Smooth muscle cell (in vitro differentiated cells): ENCODE data around the gene NKX2-2. TPM values are rescaled to one million over a fixed set of nuclear protein-coding genes. Genes with fewer than 3 reads are reported as not detected.

Experiments used
- DNase-seq: peaks from one replicate; lab custom pipeline; 2025; ENCODE audit not compliant: unreplicated experiment; lab: John Stamatoyannopoulos, UW
- H2AFZ ChIP-seq: fragments of 200-600 bp; sonication (generic); 2 replicates; pipeline ENCODE4 v1.6.0; 2016; ENCODE audit warnings: antibody characterized with exemption, low read depth, mild to moderate bottlenecking
- H3F3A ChIP-seq: fragments of 200-600 bp; sonication (generic); 2 replicates; pipeline ENCODE4 v1.6.0; 2017; ENCODE audit warnings: antibody characterized with exemption, low read depth
- H3K27ac ChIP-seq: fragments of 200-600 bp; sonication (generic); 2 replicates; pipeline ENCODE4 v1.5.1; 2016; ENCODE audit warnings: low read depth, mild to moderate bottlenecking
- H3K27me3 ChIP-seq: fragments of 200-600 bp; sonication (generic); 2 replicates; pipeline ENCODE4 v1.6.1; 2016; ENCODE audit warnings: low read depth, mild to moderate bottlenecking
- H3K36me3 ChIP-seq: fragments of 200-600 bp; sonication (generic); 2 replicates; pipeline ENCODE4 v1.5.1; 2016; ENCODE audit warnings: low read depth
- H3K4me1 ChIP-seq: fragments of 200-600 bp; sonication (generic); 2 replicates; pipeline ENCODE4 v1.5.1; 2016; ENCODE audit warnings: low read depth
- H3K4me2 ChIP-seq: fragments of 200-600 bp; sonication (generic); 2 replicates; pipeline ENCODE4 v1.6.0; 2016; ENCODE audit warnings: mild to moderate bottlenecking
- H3K4me3 ChIP-seq: fragments of 200-600 bp; sonication (generic); 2 replicates; pipeline ENCODE4 v1.5.1; 2016; ENCODE audit warnings: mild to moderate bottlenecking
- H3K79me2 ChIP-seq: fragments of 200-600 bp; sonication (generic); 2 replicates; pipeline ENCODE4 v1.6.0; 2016; ENCODE audit warnings: low read depth, mild to moderate bottlenecking
- H3K9ac ChIP-seq: fragments of 200-600 bp; sonication (generic); 2 replicates; pipeline ENCODE4 v1.6.0; 2016; ENCODE audit warnings: low read depth
- H3K9me3 ChIP-seq: fragments of 200-600 bp; sonication (generic); replicated peaks from 2 replicates; pipeline ENCODE4 v1.5.1; 2016; ENCODE audit warnings: low read depth
- H4K20me1 ChIP-seq: fragments of 200-600 bp; sonication (generic); 2 replicates; pipeline ENCODE4 v1.6.0; 2016; ENCODE audit warnings: low read depth
- CTCF ChIP-seq: fragments of 200-600 bp; sonication (generic); IDR thresholded peaks from 2 replicates; pipeline ENCODE4 v1.5.1; 2017; ENCODE audit warnings: borderline replicate concordance, mild to moderate bottlenecking, antibody characterized with exemption; ENCODE audit not compliant: insufficient read depth, poor library complexity, severe bottlenecking
- WGBS: methylation state at CpG from one replicate; pipeline ENCODE4 v1.1.7; 2016; ENCODE audit warnings: low lambda C conversion rate; 5-methylcytosine and 5-hydroxymethylcytosine counted together
- polyA plus RNA-seq: library from polyadenylated mRNA; unstranded; fragments of >200 nt; fragmentation: Nextera tagmentation; extraction: Ambion mirVana; gene quantifications from 2 replicates; pipeline ENCODE4 v1.2.1, GENCODE V29; 2016
- total RNA-seq: library from RNA; depleted of rRNA; stranded (reverse); fragments of >200 nt; gene quantifications from 2 replicates; pipeline ENCODE4 v1.2.3, GENCODE V29; 2014

The NKX2-2 gene
- total and polyA plus RNA-seq, 2 experiments from 2014 or later: not detected

- Histone ChIP-seq H3K4me3 (no peak overlapping the region), H2AFZ (no peak overlapping the region), H3F3A (no peaks in the 10 kb centered on the region), H3K4me2 (peak overlapping the region; percentile 76), H3K36me3 (no peaks in the 10 kb centered on the region), H3K4me1 (peaks cover 5% of the 10 kb centered on the region), H3K79me2 (no peaks in the 10 kb centered on the region), H3K9me3 (no peaks in the 10 kb centered on the region), H3K9ac (no peak overlapping the region), H3K27ac (no peak overlapping the region), H4K20me1 (no peaks in the 10 kb centered on the region), H3K27me3 (peaks cover 100% of the 10 kb centered on the region)
- TF ChIP-seq CTCF: no peak
- 1% methylated on average over 77 of the region's 104 CpGs for WGBS
- DNase-seq: no peak
Observed at GRCh38 chr20:21521596-21522480, 8.0 kb upstream of the NKX2-2 start.

- H3F3A ChIP-seq: no peaks in the 10 kb centered on the region
- no peak for TF ChIP-seq CTCF
- H3K79me2 ChIP-seq: no peaks in the 10 kb centered on the region
- no peak overlapping the region for H3K9ac ChIP-seq
- no peak overlapping the region for H2AFZ ChIP-seq
- no peak overlapping the region for H3K4me2 ChIP-seq
- no peaks in the 10 kb centered on the region for H4K20me1 ChIP-seq
- no peak for DNase-seq
- H3K36me3 ChIP-seq: no peaks in the 10 kb centered on the region
- peaks cover 100% of the 10 kb centered on the region for H3K27me3 ChIP-seq
- WGBS: 3% methylated on average over 52 of the region's 53 CpGs
- no peaks in the 10 kb centered on the region for H3K9me3 ChIP-seq
- H3K27ac ChIP-seq: no peak overlapping the region
- H3K4me1 ChIP-seq: peaks cover 8% of the 10 kb centered on the region
- no peak overlapping the region for H3K4me3 ChIP-seq
Observed at GRCh38 chr20:21520702-21521595, 7.1 kb upstream of the NKX2-2 start.

- no peak for TF ChIP-seq CTCF
- Histone ChIP-seq H3K4me2 (no peak overlapping the region), H3K4me1 (peaks cover 22% of the 10 kb centered on the region)
Observed at GRCh38 chr20:21519136-21519584, 5.3 kb upstream of the NKX2-2 start.

More at GRCh38 chr20:21519136-21519584, 5.3 kb upstream of the NKX2-2 start:
- 4% methylated on average over 14 of the region's 14 CpGs for WGBS
- Histone ChIP-seq H3K79me2 (no peaks in the 10 kb centered on the region), H4K20me1 (no peaks in the 10 kb centered on the region), H3F3A (no peaks in the 10 kb centered on the region), H3K4me3 (no peak overlapping the region), H3K9ac (no peak overlapping the region), H2AFZ (no peak overlapping the region), H3K27me3 (peaks cover 100% of the 10 kb centered on the region), H3K9me3 (no peaks in the 10 kb centered on the region), H3K27ac (no peak overlapping the region), H3K36me3 (no peaks in the 10 kb centered on the region)
- DNase-seq: no peak
